Heart left ventricle (tissue), 16 donors: ENCODE results near the gene MVK. TPM values are rescaled to one million over a fixed set of nuclear protein-coding genes. Genes with fewer than 3 reads are reported as not detected.

ENCODE experiments used
- ATAC-seq, 4 donors: fragments of 200-7000 bp; cut with Tn5 transposase; one replicate each; pipeline ENCODE4 v1.9.1; 2020 to 2022; ENCODE audit warnings: moderate library complexity in 4 of 4, mild to moderate bottlenecking in 3 of 4, moderate number of reproducible peaks in 1 of 4
- DNase-seq, 5 donors: peaks; one replicate each; pipeline ENCODE4 v3.0.0-alpha.2; 2020
- H3K27ac ChIP-seq, 12 donors: fragments of 200-600 bp; sonication (generic) in 4 of 12; one replicate each; pipeline versions ENCODE4 v1.5.0 to v1.8.0; 2016 to 2022; ENCODE audit warnings: mild to moderate bottlenecking in 2 of 12
- H3K27me3 ChIP-seq, 9 donors: fragments of 200-600 bp; sonication (generic) in 2 of 9; one replicate each; pipeline versions ENCODE4 v1.5.1 to v1.8.0; 2016 to 2022; ENCODE audit warnings: mild to moderate bottlenecking in 3 of 9
- H3K36me3 ChIP-seq, 9 donors: fragments of 200-600 bp; sonication (generic) in 2 of 9; one replicate each; pipeline versions ENCODE4 v1.5.0 to v1.8.0; 2018 to 2022; ENCODE audit warnings: mild to moderate bottlenecking in 2 of 9
- H3K4me1 ChIP-seq, 12 donors: fragments of 200-600 bp; sonication (generic) in 4 of 12; one replicate each; pipeline versions ENCODE4 v1.5.0 to v1.8.0; 2016 to 2022; ENCODE audit warnings: mild to moderate bottlenecking in 3 of 12
- H3K4me3 ChIP-seq, 12 donors: fragments of 200-600 bp; sonication (generic) in 4 of 12; one replicate each; pipeline versions ENCODE4 v1.5.0 to v1.8.0; 2017 to 2022; ENCODE audit warnings: mild to moderate bottlenecking in 9 of 12, moderate library complexity in 4 of 12
- H3K9me3 ChIP-seq, 12 donors: fragments of 200-600 bp; sonication (generic) in 4 of 12; one replicate each; pipeline versions ENCODE4 v1.5.0 to v1.8.0; 2016 to 2022; ENCODE audit warnings: mild to moderate bottlenecking in 1 of 12
- POLR2A ChIP-seq, 2 donors: fragments of 450-650 bp; IDR thresholded peaks; one replicate each; pipeline ENCODE4 v1.6.1; 2017; ENCODE audit warnings: antibody characterized with exemption in 2 of 2, mild to moderate bottlenecking in 2 of 2, moderate library complexity in 2 of 2
- WGBS, 4 donors: extraction: QIAGEN DNeasy Blood & Tissue Kit in 2 of 4; methylation state at CpG; one replicate each; pipeline versions ENCODE4 v1.1.5 to v1.1.7; 2013 to 2018; 5-methylcytosine and 5-hydroxymethylcytosine counted together
- intact Hi-C, 10 donors: fragments of 100-400 bp; cut with DNase I; formaldehyde crosslinking; loops; one replicate each; pipeline versions ENCODE4 v1.11.1 to v1.14.2; 2022
- polyA plus RNA-seq, 2 donors: library from polyadenylated mRNA; stranded (reverse); fragments of 200-250 nt; gene quantifications; one replicate each; pipeline ENCODE4 v1.2.3, GENCODE V29; 2013
- total RNA-seq, 9 donors: library from RNA; depleted of rRNA in 2 of 9; stranded (reverse); fragments of >200 nt in 2 of 9; fragmentation: NEBNext Ultra II Directional in 3 of 9; extraction: Animal tissue kit (Norgen Biotek cat#: 25700) in 3 of 9; gene quantifications; one replicate each; pipeline versions ENCODE4 v1.1.0 to v1.2.4, GENCODE V29; 2016 to 2023
- TF ChIP-seq, protein P1 (sequence below), 12 donors: fragments of 200-600 bp; sonication (generic) in 4 of 12; IDR thresholded peaks; one replicate each; pipeline versions ENCODE4 v1.5.0 to v1.8.0; 2018 to 2022; ENCODE audit warnings: antibody characterized with exemption in 12 of 12, mild to moderate bottlenecking in 5 of 12
- donor health status: ischemic (EF 13 %, LVEDD 7.1; RV severe dilation, severe dysfunction).
- donor health status: healthy with polysubstance abuse.
- donor health status: DM: no; HTN: yes; CAD: no.
- donor health status: DM: no; HTN: no; CAD: no.
- donor health status: ischemic (EF 25% LVEDD 6.9; RV normal size, moderate dysfunction).
- donor health status: ischemic (EF 25% LVEDD 5.7; RV mildly dilated, moderate dysfunction).
- donor health status: healthy.
- donor health status: DM: yes; HTN: yes; CAD: no.
- donor health status: ischemic (EF 35%, LVEDD 5.7; RV mildly dilated, moderate dysfunction).
- donor health status: nonischemic (EF 11% LVEDD 7.7; RV severe dilation, severe dysfunction).
- donor health status: DM: yes; HTN: yes; CAD: no.
- donor health status: PGD.
- donor health status: ischemic (EF 29% LVEDD 5.4; RV normal size, mild dysfunction).
- donor health status: nonischemic (EF 23%, LVEDD 6.1; RV moderate dilation, normal function).

MVK gene
- total and polyA plus RNA-seq, 11 donors, result 7.9 to 14.9 (median 10.1) TPM

DNA sequence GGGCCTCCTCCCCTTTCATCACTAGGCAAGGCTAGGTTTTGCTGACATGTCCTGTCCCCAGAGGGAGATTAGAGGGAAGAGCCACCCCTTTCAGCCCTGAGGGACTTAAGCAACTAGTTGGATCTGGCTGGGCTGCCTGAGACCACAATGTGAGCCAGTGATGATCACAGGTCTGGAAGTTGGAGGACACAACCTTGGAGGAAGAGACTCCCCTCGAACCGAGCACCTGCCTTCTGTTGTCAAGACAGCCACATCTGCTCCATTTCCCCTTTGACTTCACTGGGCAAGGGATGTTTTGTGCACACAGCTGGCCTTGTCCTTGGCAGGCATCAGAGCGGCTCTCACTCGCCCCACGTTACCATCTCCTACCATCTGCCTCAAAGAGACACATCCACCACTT lies 31.4 kb downstream of the MVK start:
- TF ChIP-seq POLR2A (IDR thresholded peaks at IDR 0.05), result no peak
- TF ChIP-seq, protein P1, sequence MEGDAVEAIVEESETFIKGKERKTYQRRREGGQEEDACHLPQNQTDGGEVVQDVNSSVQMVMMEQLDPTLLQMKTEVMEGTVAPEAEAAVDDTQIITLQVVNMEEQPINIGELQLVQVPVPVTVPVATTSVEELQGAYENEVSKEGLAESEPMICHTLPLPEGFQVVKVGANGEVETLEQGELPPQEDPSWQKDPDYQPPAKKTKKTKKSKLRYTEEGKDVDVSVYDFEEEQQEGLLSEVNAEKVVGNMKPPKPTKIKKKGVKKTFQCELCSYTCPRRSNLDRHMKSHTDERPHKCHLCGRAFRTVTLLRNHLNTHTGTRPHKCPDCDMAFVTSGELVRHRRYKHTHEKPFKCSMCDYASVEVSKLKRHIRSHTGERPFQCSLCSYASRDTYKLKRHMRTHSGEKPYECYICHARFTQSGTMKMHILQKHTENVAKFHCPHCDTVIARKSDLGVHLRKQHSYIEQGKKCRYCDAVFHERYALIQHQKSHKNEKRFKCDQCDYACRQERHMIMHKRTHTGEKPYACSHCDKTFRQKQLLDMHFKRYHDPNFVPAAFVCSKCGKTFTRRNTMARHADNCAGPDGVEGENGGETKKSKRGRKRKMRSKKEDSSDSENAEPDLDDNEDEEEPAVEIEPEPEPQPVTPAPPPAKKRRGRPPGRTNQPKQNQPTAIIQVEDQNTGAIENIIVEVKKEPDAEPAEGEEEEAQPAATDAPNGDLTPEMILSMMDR (IDR thresholded peaks at IDR 0.05), result no peak
- peaks cover 0 to 15% (median 4%) of the 10 kb centered on the region in 12 donors for H3K4me1 ChIP-seq
- H3K36me3 ChIP-seq, result no peaks in the 10 kb centered on the region
- DNase-seq (no peak), ATAC-seq (no peak)
- H3K27me3 ChIP-seq, result peaks cover 0 to 15% (median 0%) of the 10 kb centered on the region in 9 donors
- 71 to 84% (median 73%) methylated on average over 5 of the region's 5 CpGs for WGBS, 4 donors
- H3K27ac ChIP-seq, result no peak overlapping the region
- intact Hi-C loops, result loop anchor here in 1 of 10 donors (5.0 kb wide), 1 partner anchor 107 kb away; the partner anchor contains the start of gene FAM222A
- H3K4me3 ChIP-seq, result no peak overlapping the region
- H3K9me3 ChIP-seq, result no peaks in the 10 kb centered on the region

DNA sequence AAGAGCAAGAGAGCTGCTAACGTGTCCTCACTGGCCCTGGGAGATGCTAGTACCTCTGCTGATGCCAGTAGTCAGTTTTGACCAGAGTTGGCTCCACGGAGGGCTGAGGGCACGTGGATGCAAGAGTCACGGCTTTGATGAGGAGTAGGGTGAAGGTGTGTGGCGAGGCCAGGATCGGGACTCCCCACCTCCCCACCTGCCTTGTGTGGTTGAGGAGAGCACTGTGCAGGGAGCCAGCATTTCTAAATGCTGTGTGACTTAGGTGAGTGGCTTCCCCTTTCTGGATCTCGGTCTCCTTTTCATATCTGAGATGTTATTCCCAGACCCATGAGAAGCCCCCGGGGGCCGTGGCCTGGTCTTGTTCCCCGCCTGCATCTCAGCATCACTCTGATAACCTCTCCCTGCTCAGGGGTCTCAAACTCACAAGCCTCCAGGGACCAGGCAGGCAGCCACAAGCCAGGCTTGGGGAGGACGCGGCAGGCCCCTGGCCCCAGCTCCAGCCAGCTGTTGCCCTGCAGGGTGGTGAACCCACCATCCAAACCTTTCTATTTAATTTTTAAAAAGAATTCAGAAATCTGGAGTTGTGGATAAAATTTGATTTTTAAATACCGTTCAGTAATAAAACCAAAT lies 32.1 kb downstream of the MVK start:
- TF ChIP-seq POLR2A (IDR thresholded peaks at IDR 0.05), result no peak
- TF ChIP-seq, protein P1 (IDR thresholded peaks at IDR 0.05), result no peak
- H3K4me3 ChIP-seq, result no peak overlapping the region
- peaks cover 0 to 15% (median 4%) of the 10 kb centered on the region in 12 donors for H3K4me1 ChIP-seq
- H3K27ac ChIP-seq, result no peak overlapping the region
- 80 to 85% (median 83%) methylated on average over 13 of the region's 13 CpGs for WGBS, 4 donors
- peaks cover 0 to 15% (median 0%) of the 10 kb centered on the region in 9 donors for H3K27me3 ChIP-seq
- intact Hi-C loops, result loop anchor here in 1 of 10 donors (5.0 kb wide), 1 partner anchor 107 kb away; the partner anchor contains the start of gene FAM222A
- H3K36me3 ChIP-seq, result no peaks in the 10 kb centered on the region
- ATAC-seq (no peak), DNase-seq (no peak)
- H3K9me3 ChIP-seq, result no peaks in the 10 kb centered on the region

DNA sequence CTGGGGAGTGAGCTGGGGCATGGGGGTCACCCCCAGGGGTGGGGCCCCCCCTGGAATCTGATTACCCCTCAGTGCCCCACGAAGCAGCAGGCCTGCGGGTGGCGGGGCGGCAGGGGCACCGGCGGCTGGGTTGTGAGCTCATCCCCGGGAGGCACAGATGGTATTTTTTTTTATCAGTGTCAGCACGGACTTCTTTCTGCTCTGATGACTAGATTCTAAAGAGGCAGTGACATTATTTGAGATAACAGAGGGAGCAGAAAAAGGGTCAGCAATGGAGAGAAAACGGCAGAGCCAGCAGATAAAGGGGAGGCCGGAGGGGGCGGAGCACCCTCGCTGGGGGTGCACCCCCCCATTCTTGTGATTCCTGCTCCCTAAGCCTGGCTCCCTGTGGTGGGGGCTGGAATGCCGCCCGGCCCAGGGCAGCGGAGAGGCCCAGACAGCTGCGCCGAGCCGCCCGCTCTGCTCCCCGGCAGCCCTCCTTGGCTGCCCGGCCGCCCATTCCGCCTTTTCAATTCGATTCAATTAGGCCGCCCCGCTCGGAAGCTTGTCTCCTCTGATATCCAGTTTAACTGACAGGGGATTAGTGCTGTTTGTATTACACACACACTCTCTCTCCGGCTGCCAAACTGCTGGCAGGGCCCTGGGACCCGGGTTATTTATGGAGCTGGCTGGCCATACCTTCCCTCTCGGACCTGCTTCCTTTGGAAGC lies 32.9 kb downstream of the MVK start:
- Histone ChIP-seq H3K9me3 (no peaks in the 10 kb centered on the region), H3K4me3 (peak overlapping the region in 8 of 12 donors; percentile 10 to 39 (median 30)), H3K4me1 (peaks cover 0 to 15% (median 4%) of the 10 kb centered on the region in 12 donors), H3K27ac (peak overlapping the region in 8 of 12 donors; percentile 20 to 80 (median 62)), H3K36me3 (no peaks in the 10 kb centered on the region), H3K27me3 (peaks cover 0 to 15% (median 0%) of the 10 kb centered on the region in 9 donors)
- WGBS, 4 donors, result 12 to 26% (median 18%) methylated on average over 30 of the region's 30 CpGs
- TF ChIP-seq POLR2A (IDR thresholded peaks at IDR 0.05), result no peak
- TF ChIP-seq, protein P1 (IDR thresholded peaks at IDR 0.05), result no peak
- intact Hi-C loops, result loop anchor here in 1 of 10 donors (5.0 kb wide), 1 partner anchor 106 kb away; the partner anchor contains the start of gene FAM222A
- peak in 4 of 5 donors; percentile 38 to 73 (median 57) for DNase-seq
- ATAC-seq, result peak; percentile 69 to 90 (median 81)

DNA sequence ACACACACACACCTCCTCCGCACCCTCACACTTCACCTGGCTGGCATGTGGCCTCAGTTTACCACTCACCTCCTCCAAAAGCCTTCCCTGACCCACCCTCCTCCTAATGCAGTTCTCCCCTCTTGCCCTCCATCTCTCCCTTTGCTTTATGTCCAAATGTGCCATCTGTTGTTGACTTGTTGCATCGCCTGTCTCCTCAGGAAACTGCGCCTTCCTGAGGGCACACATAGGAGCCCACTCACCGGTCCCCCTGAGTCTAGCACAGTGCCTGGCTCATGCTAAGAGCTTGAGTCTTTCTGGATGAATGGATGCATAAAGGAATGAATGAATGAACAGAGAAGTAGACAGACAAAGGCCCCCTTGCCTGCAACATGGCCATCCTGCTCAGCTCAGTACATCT lies 34.0 kb downstream of the MVK start:
- DNase-seq (no peak), ATAC-seq (no peak)
- H3K27ac ChIP-seq, result no peak overlapping the region
- H3K9me3 ChIP-seq, result no peaks in the 10 kb centered on the region
- TF ChIP-seq, protein P1 (IDR thresholded peaks at IDR 0.05), result no peak
- TF ChIP-seq POLR2A (IDR thresholded peaks at IDR 0.05), result no peak
- H3K4me1 ChIP-seq, result peaks cover 0 to 15% (median 4%) of the 10 kb centered on the region in 12 donors
- peaks cover 0 to 18% (median 3%) of the 10 kb centered on the region in 9 donors for H3K27me3 ChIP-seq
- no peaks in the 10 kb centered on the region for H3K36me3 ChIP-seq
- H3K4me3 ChIP-seq, result no peak overlapping the region
- 85 to 93% (median 87%) methylated on average over 4 of the region's 4 CpGs for WGBS, 4 donors
- intact Hi-C loops, result loop anchor here in 1 of 10 donors (5.0 kb wide), 1 partner anchor 105 kb away; the partner anchor contains the start of gene FAM222A
